SK-N-SH (cell line): Measurements from ENCODE around the gene IFT25. TPM values are rescaled to one million over a fixed set of nuclear protein-coding genes. Genes with fewer than 3 reads are reported as not detected.
"Not testable (repeated sequence)": the region's sequence is repeated elsewhere in the genome, so short reads cannot be mapped to it uniquely, and the experiment has no call there.

Source experiments
- CTCF ChIA-PET: fragments of 300-600, 350-600 bp; formaldehyde crosslinking; extraction: SDS; loops from one replicate; lab custom pipeline; 2021; lab: Yijun Ruan, JAX
- POLR2A ChIA-PET: fragments of 350-600 bp; sonication (Branson Sonifier 250); formaldehyde crosslinking; extraction: SDS; loops from one replicate; lab custom pipeline; 2020; ENCODE audit warnings: antibody characterized with exemption, inconsistent platforms; lab: Yijun Ruan, JAX
- DNase-seq: peaks from one replicate; pipeline ENCODE4 v3.0.0; 2012
- H2AFZ ChIP-seq: fragments of 200-600 bp; sonication (generic); 2 replicates; pipeline ENCODE4 v1.8.1; 2016; ENCODE audit warnings: antibody characterized with exemption, mild to moderate bottlenecking, low read depth
- H3F3A ChIP-seq: fragments of 200-600 bp; sonication (generic); replicated peaks from 2 replicates; pipeline ENCODE3; 2016; ENCODE audit warnings: antibody characterized with exemption, mild to moderate bottlenecking; ENCODE audit not compliant: insufficient read depth
- H3K27ac ChIP-seq, 2 experiments: fragments of 200-500 bp in 1 of 2; fragments of 200-600 bp in 1 of 2; sonication (Bioruptor generic) in 1 of 2; sonication (generic), shearing (Covaris generic) in 1 of 2; 2 replicates each; pipeline versions ENCODE4 v1.5.1 to v1.6.1; 2014 to 2016; ENCODE audit warnings: low read depth in 2 of 2, inconsistent platforms in 1 of 2, low read length in 1 of 2, mild to moderate bottlenecking in 1 of 2, mixed read lengths in 1 of 2
- H3K27me3 ChIP-seq: fragments of 200-600 bp; sonication (generic), shearing (Covaris generic); 2 replicates; pipeline ENCODE4 v1.6.1; 2016; ENCODE audit warnings: mixed run types; ENCODE audit not compliant: insufficient read depth
- H3K36me3 ChIP-seq, 2 experiments: fragments of 200-500 bp in 1 of 2; fragments of 200-600 bp in 1 of 2; sonication (Bioruptor generic) in 1 of 2; sonication (generic) in 1 of 2; replicated peaks in 1 of 2; 2 replicates each; pipeline versions ENCODE3 to v1.5.1; 2014 to 2016; ENCODE audit warnings: low read length in 1 of 2, mild to moderate bottlenecking in 1 of 2; ENCODE audit not compliant: insufficient read depth in 2 of 2, control insufficient read depth in 1 of 2
- H3K4me1 ChIP-seq, 2 experiments: fragments of 200-500 bp in 1 of 2; fragments of 200-600 bp in 1 of 2; sonication (Bioruptor generic) in 1 of 2; sonication (generic), shearing (Covaris generic) in 1 of 2; 2 replicates each; pipeline versions ENCODE4 v1.5.1 to v1.6.1; 2014 to 2016; ENCODE audit warnings: low read depth in 1 of 2, low read length in 1 of 2, mixed run types in 1 of 2; ENCODE audit not compliant: insufficient read depth in 2 of 2, control insufficient read depth in 1 of 2
- H3K4me2 ChIP-seq: fragments of 200-600 bp; sonication (generic), shearing (Covaris generic); 2 replicates; pipeline ENCODE4 v1.6.1; 2017; ENCODE audit warnings: mixed run types
- H3K4me3 ChIP-seq, 2 experiments: fragments of 200-500 bp in 1 of 2; fragments of 200-600 bp in 1 of 2; sonication (Bioruptor generic) in 1 of 2; sonication (generic), shearing (Covaris generic) in 1 of 2; 2 replicates each; pipeline versions ENCODE4 v1.5.1 to v1.8.1; 2014 to 2016; ENCODE audit warnings: low read depth in 2 of 2, inconsistent platforms in 1 of 2, low read length in 1 of 2, mild to moderate bottlenecking in 1 of 2, mixed read lengths in 1 of 2, moderate library complexity in 1 of 2
- H3K79me2 ChIP-seq: fragments of 200-600 bp; sonication (generic); 2 replicates; pipeline ENCODE4 v1.8.1; 2017; ENCODE audit warnings: mild to moderate bottlenecking; ENCODE audit not compliant: insufficient read depth
- H3K9ac ChIP-seq: fragments of 200-600 bp; sonication (generic); 2 replicates; pipeline ENCODE4 v1.6.1; 2017; ENCODE audit warnings: mixed run types
- H3K9me2 ChIP-seq: fragments of 200-600 bp; sonication (generic); 2 replicates; pipeline ENCODE4 v1.6.1; 2017; ENCODE audit warnings: mixed run types
- H3K9me3 ChIP-seq: fragments of 200-600 bp; sonication (generic); 2 replicates; pipeline ENCODE4 v1.6.1; 2017; ENCODE audit warnings: mixed run types, mild to moderate bottlenecking, moderate library complexity
- H4K20me1 ChIP-seq: fragments of 200-600 bp; sonication (generic); 2 replicates; pipeline ENCODE4 v1.6.1; 2017; ENCODE audit warnings: mild to moderate bottlenecking, mixed run types; ENCODE audit not compliant: insufficient read depth
- EZH2phosphoT487 ChIP-seq: fragments of 200-600 bp; sonication (generic); IDR thresholded peaks from 2 replicates; pipeline ENCODE4 v1.6.1; 2017; ENCODE audit warnings: low read depth, mixed run types, mild to moderate bottlenecking, antibody characterized with exemption, moderate library complexity, borderline replicate concordance
- FOSL2 ChIP-seq: IDR thresholded peaks from 2 replicates; pipeline ENCODE4 v1.4.0; 2012; ENCODE audit warnings: low read depth, mild to moderate bottlenecking, moderate library complexity, borderline replicate concordance
- GATA2 ChIP-seq: sonication (generic); formaldehyde crosslinking; IDR thresholded peaks from 2 replicates; pipeline ENCODE4 v1.5.0; 2020; ENCODE audit warnings: mild to moderate bottlenecking, missing genetic modification reagents
- MAX ChIP-seq: IDR thresholded peaks from 2 replicates; pipeline ENCODE4 v1.4.0; 2012; ENCODE audit warnings: low read depth
- MXI1 ChIP-seq: IDR thresholded peaks from 2 replicates; pipeline ENCODE4 v1.6.1; 2012; ENCODE audit warnings: mild to moderate bottlenecking, low read depth, low read length, improper control_type of control experiment
- SMC3 ChIP-seq: IDR thresholded peaks from 2 replicates; pipeline ENCODE4 v1.6.1; 2012; ENCODE audit warnings: low read depth, low read length, improper control_type of control experiment
- TCF12 ChIP-seq: IDR thresholded peaks from 2 replicates; pipeline ENCODE4 v1.4.0; 2012
- TEAD4 ChIP-seq: IDR thresholded peaks from 2 replicates; pipeline ENCODE4 v1.4.0; 2012; ENCODE audit warnings: mild to moderate bottlenecking, borderline replicate concordance; ENCODE audit not compliant: insufficient read depth
- WGBS: methylation state at CpG from one replicate; pipeline ENCODE4 v1.1.6; 2017; ENCODE audit warnings: low lambda C conversion rate; 5-methylcytosine and 5-hydroxymethylcytosine counted together
- polyA plus RNA-seq, 3 experiments: library from polyadenylated mRNA; depleted of rRNA; stranded (reverse); fragments of >200 nt; gene quantifications; 2 replicates each; pipeline ENCODE4 v1.2.3, GENCODE V29; 2012

IFT25 gene
- polyA plus RNA-seq, 1 of the 3 experiments (the other 2 are of a cell fraction) = 25.7 TPM

DNA sequence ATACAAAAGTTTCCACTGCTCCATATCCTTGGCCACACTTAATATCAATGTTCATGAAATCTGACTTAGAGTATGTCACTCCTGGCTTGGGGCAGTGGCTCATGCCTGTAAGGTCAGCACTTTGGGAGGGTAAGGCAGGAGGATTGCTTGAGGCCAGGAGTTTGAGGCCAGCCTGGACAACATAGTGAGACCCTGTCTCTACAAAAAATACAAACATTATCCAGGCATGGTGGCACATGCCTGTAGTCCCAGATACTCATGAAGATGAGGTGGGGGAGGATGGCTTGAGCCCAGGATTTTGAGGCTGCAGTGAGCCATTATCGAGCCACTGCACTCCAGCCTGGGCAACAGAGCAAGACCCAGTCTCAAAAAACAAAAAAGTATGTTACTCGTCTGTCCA, 70.3 kb downstream of the IFT25 start:
- H3K9ac ChIP-seq, H3K9me3 ChIP-seq, H3K4me3 ChIP-seq, H3F3A ChIP-seq, POLR2A ChIA-PET, H3K4me2 ChIP-seq, H3K27ac ChIP-seq, H3K79me2 ChIP-seq, H3K9me2 ChIP-seq, H4K20me1 ChIP-seq, DNase-seq, H3K4me1 ChIP-seq, H3K27me3 ChIP-seq, H2AFZ ChIP-seq: not testable (repeated sequence)
- CTCF ChIA-PET = interaction anchor here (1.2 to 5.1 kb wide), 3 partner anchors 14 to 84 kb away, joined by 5 to 100 read pairs (median 13); partner anchors contain the start of genes IFT25 and LRRC42
- peaks cover 47 to 48% of the 10 kb centered on the region in 2 experiments for H3K36me3 ChIP-seq
- WGBS = 95% methylated on average over 2 of the region's 2 CpGs

DNA sequence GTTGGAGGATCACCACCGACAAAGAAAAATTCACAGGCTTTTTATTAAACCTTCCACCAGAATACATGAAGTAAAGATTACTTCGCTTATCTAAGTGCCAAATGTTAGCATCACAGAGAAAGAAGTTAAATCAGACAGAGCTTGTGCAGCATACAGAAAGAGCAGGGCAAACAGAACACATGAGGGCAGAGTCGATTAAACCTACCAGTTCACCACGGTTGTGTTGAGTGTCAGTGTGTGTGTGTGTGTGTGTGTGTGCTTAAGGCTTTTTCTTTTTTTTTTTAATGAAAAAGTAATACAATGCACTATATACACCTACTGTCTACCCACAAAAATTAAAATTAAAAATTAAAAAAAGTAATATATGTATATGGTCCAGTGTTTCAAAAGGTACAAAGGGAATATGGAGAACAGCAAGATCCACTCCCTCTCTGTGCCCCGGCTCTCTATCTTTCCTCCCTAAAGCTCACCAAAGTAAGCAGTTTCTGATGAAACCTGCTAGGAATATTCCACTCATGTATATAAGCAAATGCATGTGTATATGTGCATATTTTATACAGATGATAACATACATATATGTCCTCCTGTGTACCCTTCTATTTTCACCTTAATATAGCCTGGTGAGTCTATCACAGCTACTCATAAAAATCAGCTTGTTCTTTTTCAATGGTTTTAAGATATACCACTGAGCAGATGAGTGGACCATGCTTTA, 73.6 kb downstream of the IFT25 start:
- DNase-seq = no peak
- TF ChIP-seq FOSL2 = no peak
- TF ChIP-seq EZH2phosphoT487 = no peak
- TF ChIP-seq TEAD4 = no peak
- TF ChIP-seq MXI1 = no peak
- no peak for TF ChIP-seq SMC3
- TF ChIP-seq TCF12 = no peak
- TF ChIP-seq GATA2 (CRISPR knock-in tag) = no peak
- no peak for TF ChIP-seq MAX
- Histone ChIP-seq H3K9ac (no peak overlapping the region), H3K27me3 (no peaks in the 10 kb centered on the region), H3K36me3 (peaks cover 43 to 47% of the 10 kb centered on the region in 2 experiments), H4K20me1 (no peaks in the 10 kb centered on the region), H3K79me2 (no peaks in the 10 kb centered on the region), H3K4me3 (no peak overlapping the region), H3K9me2 (no peaks in the 10 kb centered on the region), H3K9me3 (no peaks in the 10 kb centered on the region), H3K27ac (no peak overlapping the region), H2AFZ (no peak overlapping the region), H3F3A (no peaks in the 10 kb centered on the region), H3K4me2 (no peak overlapping the region), H3K4me1 (no peaks in the 10 kb centered on the region)
- ChIA-PET POLR2A (no interaction called here), CTCF (interaction anchor here (0.9 to 3.7 kb wide), 5 partner anchors 9 to 88 kb away, joined by 3 to 22 read pairs (median 13); no protein-coding TSS in a partner anchor)
- 70% methylated on average over 5 of the region's 5 CpGs for WGBS

Other genes with a start within 250 kb of the IFT25 start
- 0.05 and 0.13 TPM in 2 replicates for gene GLIS1, start 206.5 kb downstream of the IFT25 start, polyA plus RNA-seq (2012; rRNA removed)
- 11.5 and 14.6 TPM in 2 replicates for gene NDC1, start 107.4 kb downstream of the IFT25 start, polyA plus RNA-seq (2012; rRNA removed)
- gene YIPF1, start 55.9 kb downstream of the IFT25 start, polyA plus RNA-seq (2012; rRNA removed) = 23.1 and 31.7 TPM in 2 replicates
- gene DIO1, start 51.5 kb downstream of the IFT25 start, polyA plus RNA-seq (2012; rRNA removed) = not detected in 2 replicates
- 35.0 and 40.9 TPM in 2 replicates for gene LRRC42, start 651 bp upstream of the IFT25 start, polyA plus RNA-seq (2012; rRNA removed)
- gene LDLRAD1, start 72.5 kb upstream of the IFT25 start, polyA plus RNA-seq (2012; rRNA removed) = not detected in 2 replicates
- gene TMEM59, start 107.5 kb upstream of the IFT25 start, polyA plus RNA-seq (2012; rRNA removed) = 249 and 314 TPM in 2 replicates
- gene TCEANC2, start 107.9 kb upstream of the IFT25 start, polyA plus RNA-seq (2012; rRNA removed) = 4.7 and 5.5 TPM in 2 replicates
- gene CDCP2, start 207.3 kb upstream of the IFT25 start, polyA plus RNA-seq (2012; rRNA removed) = not detected in 2 replicates